LNCAP (cell line): ENCODE measurements around the gene CCSER2.

Experiments used
- TF ChIP-seq, protein P1 (sequence below): fragments of 450-650 bp; IDR thresholded peaks from 2 replicates; pipeline ENCODE4 v1.5.1; 2017; ENCODE audit warnings: mild to moderate bottlenecking

Gene CCSER2

GRCh38 chr10:84337199-84337598 lies 8.8 kb downstream of the CCSER2 start:
- TF ChIP-seq, protein P1, sequence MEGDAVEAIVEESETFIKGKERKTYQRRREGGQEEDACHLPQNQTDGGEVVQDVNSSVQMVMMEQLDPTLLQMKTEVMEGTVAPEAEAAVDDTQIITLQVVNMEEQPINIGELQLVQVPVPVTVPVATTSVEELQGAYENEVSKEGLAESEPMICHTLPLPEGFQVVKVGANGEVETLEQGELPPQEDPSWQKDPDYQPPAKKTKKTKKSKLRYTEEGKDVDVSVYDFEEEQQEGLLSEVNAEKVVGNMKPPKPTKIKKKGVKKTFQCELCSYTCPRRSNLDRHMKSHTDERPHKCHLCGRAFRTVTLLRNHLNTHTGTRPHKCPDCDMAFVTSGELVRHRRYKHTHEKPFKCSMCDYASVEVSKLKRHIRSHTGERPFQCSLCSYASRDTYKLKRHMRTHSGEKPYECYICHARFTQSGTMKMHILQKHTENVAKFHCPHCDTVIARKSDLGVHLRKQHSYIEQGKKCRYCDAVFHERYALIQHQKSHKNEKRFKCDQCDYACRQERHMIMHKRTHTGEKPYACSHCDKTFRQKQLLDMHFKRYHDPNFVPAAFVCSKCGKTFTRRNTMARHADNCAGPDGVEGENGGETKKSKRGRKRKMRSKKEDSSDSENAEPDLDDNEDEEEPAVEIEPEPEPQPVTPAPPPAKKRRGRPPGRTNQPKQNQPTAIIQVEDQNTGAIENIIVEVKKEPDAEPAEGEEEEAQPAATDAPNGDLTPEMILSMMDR, result no peak

DNA sequence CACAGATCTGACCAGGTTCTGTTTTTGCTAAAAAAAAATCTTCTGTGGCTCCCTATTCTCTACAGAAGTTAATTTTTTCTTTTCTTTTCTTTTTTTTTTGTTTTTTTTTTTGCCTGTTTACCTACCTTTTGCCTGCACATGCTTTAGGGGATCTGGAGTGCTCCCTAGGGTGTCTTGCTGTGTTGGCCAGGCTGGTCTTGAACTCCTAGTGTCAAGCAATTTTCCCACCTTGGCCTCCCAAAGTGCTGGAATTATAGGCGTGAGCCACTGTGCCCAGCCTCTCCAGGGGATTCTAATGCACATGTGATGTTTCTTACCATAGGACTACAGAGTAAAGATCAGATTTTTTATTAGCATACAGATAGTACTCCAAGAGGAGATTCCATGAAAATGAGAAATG lies 10.6 kb downstream of the CCSER2 start:
- TF ChIP-seq, protein P1, result no peak

- TF ChIP-seq, protein P1, result no peak
Observed at GRCh38 chr10:84340187-84340586, 11.8 kb downstream of the CCSER2 start.

DNA sequence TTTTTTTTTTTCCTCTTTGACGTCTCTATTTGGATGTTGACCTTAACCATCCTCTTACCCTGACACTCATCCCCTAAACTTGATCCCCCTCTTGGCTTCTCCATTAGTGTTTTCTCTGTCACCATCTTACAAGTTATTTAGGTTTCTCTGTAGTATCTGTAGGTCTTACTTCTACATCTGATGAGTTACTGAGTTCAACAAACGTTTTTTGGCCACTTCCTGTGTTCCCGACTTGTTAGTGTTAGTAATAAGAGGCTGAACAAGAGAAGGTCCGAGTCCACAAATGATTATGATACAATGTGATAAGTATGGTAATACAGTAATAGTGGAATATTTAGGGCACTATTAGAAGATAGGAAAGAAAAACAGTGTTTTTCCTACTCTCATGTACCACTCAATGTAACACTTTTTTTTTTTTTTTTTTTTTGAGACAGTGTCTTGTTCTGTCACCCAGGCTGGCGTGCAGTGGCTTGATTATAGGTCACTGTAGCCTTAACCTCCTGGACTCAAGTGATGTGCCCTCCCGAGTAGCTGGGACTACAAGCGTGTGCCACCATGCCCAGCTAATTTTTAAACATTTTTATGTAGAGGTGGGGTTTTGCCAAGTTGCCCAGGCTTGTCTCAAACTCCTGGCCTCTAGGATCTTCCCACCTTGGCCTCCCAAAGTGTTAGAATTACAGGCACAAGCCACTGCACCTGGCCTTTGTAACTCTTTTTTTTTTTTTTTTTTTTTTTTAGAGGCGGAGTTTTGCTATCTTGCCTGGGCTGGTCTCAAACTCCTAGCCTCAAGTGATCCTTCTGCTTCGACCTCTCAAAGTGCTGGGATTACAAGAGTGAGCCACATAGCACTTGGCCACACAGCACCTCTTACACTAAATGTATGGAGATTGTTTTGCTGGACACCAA lies 12.5 kb downstream of the CCSER2 start:
- TF ChIP-seq, protein P1, result no peak

GRCh38 chr10:84341538-84341856 lies 13.1 kb downstream of the CCSER2 start:
- TF ChIP-seq, protein P1, result no peak

- TF ChIP-seq, protein P1, result no peak
Observed at GRCh38 chr10:84341983-84342382, 13.6 kb downstream of the CCSER2 start.

DNA sequence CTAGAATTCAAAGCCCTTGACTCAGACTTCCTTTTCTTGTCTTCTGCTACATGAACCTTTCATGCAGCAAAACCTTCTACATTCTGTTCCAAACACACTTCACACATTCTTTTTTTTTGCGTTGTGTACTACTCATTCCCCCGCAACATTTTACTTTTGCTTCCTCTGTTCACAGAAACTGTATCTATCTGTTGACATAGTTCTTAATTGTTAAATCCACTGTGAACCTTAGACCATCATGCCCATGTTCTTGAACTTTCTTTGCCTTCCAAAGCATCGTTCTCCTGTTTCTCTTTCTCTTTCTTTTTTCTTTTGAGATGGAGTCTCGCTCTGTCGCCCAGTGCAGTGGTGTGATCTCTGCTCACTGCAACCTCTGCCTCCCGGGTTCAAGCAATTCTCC lies 14.2 kb downstream of the CCSER2 start:
- TF ChIP-seq, protein P1, result no peak
